ENCODE data around the gene PLA2G7.

DNA sequence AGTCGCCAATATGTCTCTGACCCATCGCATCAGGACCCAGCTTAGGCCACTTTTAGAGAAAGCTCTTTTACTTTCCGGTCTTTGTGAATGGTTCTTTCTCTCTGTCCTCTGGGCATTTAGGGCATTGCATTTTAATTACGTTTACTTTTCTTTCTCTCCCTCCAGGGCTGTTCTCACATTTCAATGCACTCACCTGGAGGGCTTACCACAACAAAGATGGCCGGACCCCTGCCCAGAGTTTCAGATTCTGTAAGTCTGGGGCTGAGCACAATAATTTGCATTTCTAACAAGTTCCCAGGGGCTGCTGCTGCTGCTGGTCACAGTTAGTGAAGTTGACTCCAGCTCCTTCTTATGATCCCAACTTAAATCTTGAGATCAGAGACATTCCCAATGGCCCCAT, 14.6 kb upstream of the PLA2G7 start:
- TF ChIP-seq, protein P1, sequence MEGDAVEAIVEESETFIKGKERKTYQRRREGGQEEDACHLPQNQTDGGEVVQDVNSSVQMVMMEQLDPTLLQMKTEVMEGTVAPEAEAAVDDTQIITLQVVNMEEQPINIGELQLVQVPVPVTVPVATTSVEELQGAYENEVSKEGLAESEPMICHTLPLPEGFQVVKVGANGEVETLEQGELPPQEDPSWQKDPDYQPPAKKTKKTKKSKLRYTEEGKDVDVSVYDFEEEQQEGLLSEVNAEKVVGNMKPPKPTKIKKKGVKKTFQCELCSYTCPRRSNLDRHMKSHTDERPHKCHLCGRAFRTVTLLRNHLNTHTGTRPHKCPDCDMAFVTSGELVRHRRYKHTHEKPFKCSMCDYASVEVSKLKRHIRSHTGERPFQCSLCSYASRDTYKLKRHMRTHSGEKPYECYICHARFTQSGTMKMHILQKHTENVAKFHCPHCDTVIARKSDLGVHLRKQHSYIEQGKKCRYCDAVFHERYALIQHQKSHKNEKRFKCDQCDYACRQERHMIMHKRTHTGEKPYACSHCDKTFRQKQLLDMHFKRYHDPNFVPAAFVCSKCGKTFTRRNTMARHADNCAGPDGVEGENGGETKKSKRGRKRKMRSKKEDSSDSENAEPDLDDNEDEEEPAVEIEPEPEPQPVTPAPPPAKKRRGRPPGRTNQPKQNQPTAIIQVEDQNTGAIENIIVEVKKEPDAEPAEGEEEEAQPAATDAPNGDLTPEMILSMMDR (IDR thresholded peaks at IDR 0.05) = no peak
- no peak for TF ChIP-seq POLR2A (IDR thresholded peaks at IDR 0.05)
